Esophagus (tissue), 2 donors: ENCODE measurements around the gene SPTLC2. TPM values are rescaled to one million over a fixed set of nuclear protein-coding genes. Genes with fewer than 3 reads are reported as not detected.

Experiments used
- H3K27ac ChIP-seq, 2 donors: one replicate each; pipeline ENCODE4 v1.5.1; 2013; ENCODE audit warnings: low read depth in 2 of 2, mild to moderate bottlenecking in 2 of 2, inconsistent platforms in 1 of 2, low read length in 1 of 2, moderate library complexity in 1 of 2
- H3K27me3 ChIP-seq, 2 donors: one replicate each; pipeline ENCODE4 v1.6.1; 2013; ENCODE audit warnings: low read length in 2 of 2, control low read depth in 1 of 2, mild to moderate bottlenecking in 1 of 2; ENCODE audit not compliant: insufficient read depth in 2 of 2, control insufficient read depth in 1 of 2
- H3K36me3 ChIP-seq, 2 donors: one replicate each; pipeline ENCODE4 v1.6.1; 2013; ENCODE audit warnings: low read length in 1 of 2; ENCODE audit not compliant: control insufficient read depth in 2 of 2, insufficient read depth in 2 of 2
- H3K4me1 ChIP-seq, 2 donors: one replicate each; pipeline ENCODE4 v1.6.1; 2013; ENCODE audit warnings: low read length in 1 of 2; ENCODE audit not compliant: control insufficient read depth in 2 of 2, insufficient read depth in 2 of 2
- H3K4me3 ChIP-seq, 2 donors: one replicate each; pipeline ENCODE4 v1.5.1; 2013; ENCODE audit warnings: low read length in 2 of 2, mild to moderate bottlenecking in 2 of 2, low read depth in 1 of 2, moderate library complexity in 1 of 2
- H3K9me3 ChIP-seq, 2 donors: one replicate each; pipeline ENCODE4 v1.6.1; 2013; ENCODE audit warnings: mild to moderate bottlenecking in 2 of 2, low read depth in 1 of 2, low read length in 1 of 2, moderate library complexity in 1 of 2; ENCODE audit not compliant: control insufficient read depth in 2 of 2, insufficient read depth in 1 of 2
- WGBS, 2 donors: extraction: QIAGEN DNeasy Blood & Tissue Kit; methylation state at CpG; one replicate each; pipeline ENCODE4 v1.1.7; 2013; 5-methylcytosine and 5-hydroxymethylcytosine counted together
- polyA plus RNA-seq, 2 donors: library from polyadenylated mRNA; stranded (reverse); fragments of 200-250 nt; gene quantifications; one replicate each; pipeline ENCODE4 v1.2.3, GENCODE V29; 2013
- donor health status: healthy with polysubstance abuse.
- donor health status: Bipolar disorder and iron deficiency.

SPTLC2 gene
- polyA plus RNA-seq, 2 donors = 14.1 to 16.3 TPM

DNA sequence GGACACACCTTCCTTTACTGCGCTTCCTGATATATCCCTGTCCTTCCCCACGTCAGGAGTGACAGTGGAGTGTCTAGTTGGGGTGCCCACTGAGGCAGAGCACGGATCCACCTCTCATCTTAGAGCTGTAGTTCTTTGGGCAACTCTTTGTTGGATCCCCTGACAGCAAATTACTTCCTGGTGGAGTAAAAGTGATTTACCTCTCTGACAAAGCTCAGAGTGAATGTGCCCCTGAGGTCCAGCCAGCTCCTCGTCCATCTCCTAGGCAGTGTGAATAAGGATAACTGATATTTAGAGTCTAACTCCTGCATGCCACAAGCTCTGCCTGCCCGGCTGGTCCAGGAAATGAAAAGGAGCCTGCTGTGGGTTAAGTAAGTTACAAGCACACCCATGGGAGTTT is 142.5 kb downstream of the SPTLC2 start:
- Histone ChIP-seq H3K27ac (no peak overlapping the region), H3K36me3 (peaks cover 0 to 7% of the 10 kb centered on the region in 2 donors), H3K4me1 (no peaks in the 10 kb centered on the region), H3K4me3 (no peak overlapping the region), H3K9me3 (no peaks in the 10 kb centered on the region), H3K27me3 (no peaks in the 10 kb centered on the region)
- 67 to 81% methylated on average over 5 of the region's 5 CpGs for WGBS, 2 donors

DNA sequence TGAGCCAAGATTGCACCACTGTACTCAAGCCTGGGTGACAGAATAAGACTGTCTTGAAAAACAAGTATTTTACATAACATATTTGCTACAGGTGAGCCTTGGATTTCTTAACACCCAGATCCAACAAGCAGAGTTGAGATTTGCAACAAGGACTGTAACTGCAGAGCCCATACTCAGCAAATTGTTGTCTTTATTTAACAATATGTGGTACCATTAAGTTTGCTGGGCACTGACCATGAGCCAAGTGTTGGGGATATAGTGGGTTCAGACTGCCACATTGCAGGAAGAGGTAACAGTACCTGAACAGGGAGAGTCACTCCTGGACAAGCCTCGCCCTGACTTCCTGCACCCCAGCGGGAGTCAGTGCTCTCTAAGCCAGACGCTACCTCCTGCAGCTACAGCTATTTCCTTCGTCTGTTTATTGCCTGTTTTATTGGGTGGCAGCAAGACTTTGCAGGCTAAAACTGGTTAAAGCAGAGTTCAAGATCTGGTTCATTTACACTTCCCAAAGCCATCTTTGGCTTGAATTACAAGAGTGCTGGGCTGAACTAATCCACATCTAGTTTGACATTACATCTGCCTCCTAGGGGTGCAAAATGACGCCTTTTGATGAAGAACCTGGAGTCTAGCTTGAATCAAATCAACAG is 146.1 kb downstream of the SPTLC2 start:
- WGBS, 2 donors = 57 to 58% methylated on average over 5 of the region's 5 CpGs
- Histone ChIP-seq H3K4me3 (no peak overlapping the region), H3K4me1 (no peaks in the 10 kb centered on the region), H3K36me3 (peaks cover 2 to 21% of the 10 kb centered on the region in 2 donors), H3K27me3 (no peaks in the 10 kb centered on the region), H3K9me3 (no peaks in the 10 kb centered on the region), H3K27ac (no peak overlapping the region)

DNA sequence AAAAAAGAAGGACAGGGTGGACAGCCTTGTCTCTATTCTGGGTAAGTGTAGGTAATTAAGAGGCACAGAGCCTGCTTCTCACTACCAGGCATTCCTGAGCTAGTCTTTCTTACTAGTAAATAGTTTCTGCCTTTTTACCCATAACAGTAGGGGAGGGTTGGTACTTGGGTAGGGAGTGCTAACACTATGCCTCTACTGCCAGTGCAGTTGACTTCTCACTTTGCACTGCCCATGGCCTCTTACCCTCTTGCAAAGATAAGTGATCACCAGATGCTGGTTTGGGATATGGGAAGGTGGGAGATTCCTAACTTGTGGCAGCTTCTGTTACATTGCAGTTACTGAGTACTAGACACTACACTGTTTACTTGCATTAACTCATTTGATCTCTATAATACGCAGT is 146.9 kb downstream of the SPTLC2 start:
- peaks cover 3 to 23% of the 10 kb centered on the region in 2 donors for H3K36me3 ChIP-seq
- WGBS, 2 donors = 90 to 92% methylated on average over 1 of the region's 1 CpG

DNA sequence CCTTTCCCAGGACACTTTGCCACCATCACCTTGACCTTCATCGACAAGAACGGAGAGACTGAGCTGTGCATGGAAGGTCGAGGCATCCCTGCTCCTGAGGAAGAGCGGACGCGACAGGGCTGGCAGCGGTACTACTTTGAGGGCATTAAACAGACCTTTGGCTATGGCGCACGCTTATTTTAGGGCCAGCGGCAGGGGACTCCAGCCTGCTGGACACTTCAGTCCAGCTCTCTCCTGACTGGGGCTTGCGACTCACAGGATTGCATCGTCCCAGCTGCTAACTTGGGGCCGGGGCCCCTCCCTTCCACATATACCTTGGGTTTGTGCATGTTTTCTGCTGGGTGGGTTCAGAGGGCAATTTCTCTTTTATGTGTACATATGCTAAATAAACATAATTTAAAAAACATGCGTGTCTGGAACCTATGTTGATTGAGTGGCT is 147.4 kb downstream of the SPTLC2 start:
- H3K27ac ChIP-seq = no peak overlapping the region
- H3K36me3 ChIP-seq = peaks cover 6 to 25% of the 10 kb centered on the region in 2 donors

More for the DNA sequence above, 146.9 kb downstream of the SPTLC2 start:
- no peak overlapping the region for H3K4me3 ChIP-seq
- no peaks in the 10 kb centered on the region for H3K27me3 ChIP-seq
- no peaks in the 10 kb centered on the region for H3K4me1 ChIP-seq
- no peak overlapping the region for H3K27ac ChIP-seq
- no peaks in the 10 kb centered on the region for H3K9me3 ChIP-seq

DNA sequence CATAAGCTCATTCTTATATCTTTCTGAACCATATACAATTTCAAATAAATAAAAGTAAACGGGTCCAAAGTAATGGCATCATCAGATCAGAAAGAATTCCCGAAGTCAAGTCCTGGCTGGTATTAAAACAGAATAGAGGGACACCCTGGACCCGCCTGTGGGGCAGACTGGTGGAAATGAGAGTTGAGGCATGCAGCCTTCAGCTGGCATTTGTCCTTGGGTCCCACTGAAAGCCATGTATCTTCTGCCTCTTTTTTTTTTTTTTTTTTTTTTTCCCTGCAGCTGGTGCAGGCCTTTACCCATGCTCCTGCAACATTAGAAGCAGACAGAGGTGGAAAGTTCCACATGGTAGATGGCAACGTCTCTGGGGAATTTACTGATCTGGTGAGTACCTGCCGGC is 148.6 kb downstream of the SPTLC2 start:
- WGBS, 2 donors = 64 to 73% methylated on average over 5 of the region's 5 CpGs
- H3K36me3 ChIP-seq = peaks cover 9 to 36% of the 10 kb centered on the region in 2 donors

More for the DNA sequence above, 147.4 kb downstream of the SPTLC2 start:
- Histone ChIP-seq H3K4me1 (no peaks in the 10 kb centered on the region), H3K9me3 (no peaks in the 10 kb centered on the region), H3K4me3 (no peak overlapping the region), H3K27me3 (no peaks in the 10 kb centered on the region)
- 86 to 90% methylated on average over 14 of the region's 14 CpGs for WGBS, 2 donors

DNA sequence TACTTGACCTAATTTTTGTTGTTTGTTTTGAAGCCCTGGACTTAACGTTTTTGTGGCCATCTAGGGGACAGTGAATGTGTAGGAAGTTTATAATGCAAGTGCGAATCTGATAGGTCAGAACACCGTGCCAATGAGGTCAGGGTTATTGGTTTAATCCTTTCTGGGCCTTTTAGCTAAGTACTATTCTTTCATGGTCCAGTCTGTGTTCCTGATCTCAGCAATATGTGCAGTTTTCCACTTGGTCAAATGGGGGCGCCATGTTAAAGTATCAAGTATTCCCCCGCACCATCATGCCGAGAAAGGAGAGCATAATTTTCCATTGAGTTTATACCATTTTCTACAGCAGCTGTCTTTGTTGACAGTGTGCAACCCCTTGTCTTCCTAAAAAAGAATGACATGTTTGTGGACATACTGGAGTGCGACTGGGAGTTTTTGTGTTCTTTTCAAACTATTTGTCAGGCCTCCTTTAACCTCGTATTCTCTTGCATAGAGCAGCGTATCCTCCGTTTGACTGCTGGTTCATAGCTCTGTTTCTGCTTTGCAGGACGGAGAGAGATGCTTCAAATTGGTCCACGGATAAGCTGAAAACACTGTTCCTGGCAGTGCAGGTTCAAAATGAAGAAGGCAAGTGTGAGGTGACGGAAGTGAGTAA is 157.2 kb downstream of the SPTLC2 start:
- Histone ChIP-seq H3K36me3 (peaks cover 11 to 25% of the 10 kb centered on the region in 2 donors), H3K27ac (no peak overlapping the region), H3K4me1 (peaks cover 0 to 2% of the 10 kb centered on the region in 2 donors), H3K9me3 (no peaks in the 10 kb centered on the region), H3K27me3 (no peaks in the 10 kb centered on the region), H3K4me3 (peak overlapping the region; percentile 1 to 98)
- 29 to 32% methylated on average over 13 of the region's 13 CpGs for WGBS, 2 donors

More for the DNA sequence above, 148.6 kb downstream of the SPTLC2 start:
- Histone ChIP-seq H3K4me3 (no peak overlapping the region), H3K9me3 (no peaks in the 10 kb centered on the region), H3K27ac (no peak overlapping the region), H3K4me1 (no peaks in the 10 kb centered on the region), H3K27me3 (no peaks in the 10 kb centered on the region)

DNA sequence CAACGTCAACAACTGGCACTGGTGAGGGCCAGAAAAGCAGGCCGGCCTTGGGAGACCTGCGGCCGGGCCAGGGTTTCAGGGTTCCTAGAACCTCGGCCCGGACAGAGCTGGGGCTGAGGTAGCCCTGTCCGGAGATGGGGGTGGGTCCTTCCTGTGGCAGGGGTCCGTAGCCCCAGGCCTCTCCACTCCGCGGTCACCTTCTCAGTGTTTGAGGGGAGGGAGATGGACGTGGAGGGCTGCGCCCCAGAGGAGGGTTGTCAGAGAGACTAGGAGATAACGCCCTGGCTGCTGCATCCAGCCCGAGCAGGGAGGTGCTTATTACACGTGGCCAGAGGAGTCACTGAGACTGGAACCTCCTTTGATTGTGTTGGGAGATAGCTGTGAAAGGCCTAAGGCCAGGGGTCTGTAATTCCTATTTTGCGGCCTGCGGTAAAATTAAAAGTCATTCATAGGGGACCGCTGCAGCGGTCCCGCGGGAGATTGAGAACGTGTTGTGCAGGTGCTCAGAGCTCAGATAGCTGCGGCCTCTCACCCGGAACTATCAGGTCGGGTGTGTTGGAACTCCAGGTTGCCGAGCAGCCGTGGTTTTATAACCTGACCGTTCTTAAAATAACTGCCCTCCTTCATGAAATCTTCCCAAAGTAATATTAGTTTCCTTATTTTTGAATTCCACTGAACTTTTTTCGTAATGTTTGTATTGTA is 158.0 kb downstream of the SPTLC2 start:
- H3K27ac ChIP-seq = peak overlapping the region; percentile 87 to 96
- 0 to 1% methylated on average over 29 of the region's 29 CpGs for WGBS, 2 donors
- H3K36me3 ChIP-seq = peaks cover 11 to 19% of the 10 kb centered on the region in 2 donors

DNA sequence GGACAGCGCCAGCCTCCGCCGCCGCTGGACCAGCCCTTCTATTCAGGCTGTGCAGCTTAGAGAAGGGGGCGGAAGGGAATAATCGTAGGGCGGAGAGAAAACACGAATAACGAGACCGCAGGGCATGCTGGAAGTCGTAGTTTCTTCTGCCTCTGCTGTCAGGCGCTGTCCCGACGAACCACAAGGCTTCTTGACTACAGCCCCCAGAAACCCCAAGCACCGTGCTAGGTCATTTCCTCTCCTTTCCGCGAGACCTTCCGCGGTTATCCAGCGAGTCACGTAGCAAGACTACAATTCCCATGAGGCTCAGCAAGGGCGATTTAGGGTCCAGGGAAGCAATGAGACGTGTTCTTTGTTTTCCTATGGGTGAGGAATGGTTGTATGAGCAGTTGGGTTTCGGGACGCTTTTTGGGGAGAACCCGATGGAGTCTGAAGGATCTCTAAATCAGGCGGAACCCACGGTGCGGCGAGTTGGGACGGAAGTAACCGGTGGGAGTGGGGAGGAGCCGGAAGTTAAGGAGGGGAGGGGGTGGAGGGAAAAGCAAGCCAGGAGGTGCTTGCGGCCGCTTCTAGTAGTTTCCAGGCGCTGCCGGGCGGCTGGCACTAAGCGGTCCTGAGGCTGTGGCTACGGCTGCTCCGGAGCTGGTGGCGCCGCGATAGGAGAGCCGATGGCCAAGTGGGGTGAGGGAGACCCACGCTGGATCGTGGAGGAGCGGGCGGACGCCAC is 158.8 kb downstream of the SPTLC2 start, which contains the start of the genes AHSA1 and VIPAS39:
Gene AHSA1 (plus strand): TSS at position 572 of the 727 bp plus-strand sequence. CDS start 97 bp downstream, at position 669.
Gene VIPAS39 (minus strand): TSS at position 80 of the 727 bp plus-strand sequence. CDS start 3,499 bp downstream, outside the sequence.
- peak within 1 kb of the TSS; percentile 84 to 98 for H3K4me3 ChIP-seq
- H3K4me1 ChIP-seq = peaks cover 0 to 2% of the 10 kb centered on the region in 2 donors
- H3K9me3 ChIP-seq = no peaks in the 10 kb centered on the region
- peaks cover 7 to 16% of the 10 kb centered on the region in 2 donors for H3K36me3 ChIP-seq
- peak within 1 kb of the TSS; percentile 87 to 96 for H3K27ac ChIP-seq
- H3K27me3 ChIP-seq = no peaks in the 10 kb centered on the region
- 0% methylated on average over 50 of the region's 50 CpGs for WGBS, 2 donors

More for the DNA sequence above, 158.0 kb downstream of the SPTLC2 start:
- H3K9me3 ChIP-seq = no peaks in the 10 kb centered on the region
- peaks cover 0 to 2% of the 10 kb centered on the region in 2 donors for H3K4me1 ChIP-seq
- H3K4me3 ChIP-seq = peak overlapping the region; percentile 84 to 98
- no peaks in the 10 kb centered on the region for H3K27me3 ChIP-seq

DNA sequence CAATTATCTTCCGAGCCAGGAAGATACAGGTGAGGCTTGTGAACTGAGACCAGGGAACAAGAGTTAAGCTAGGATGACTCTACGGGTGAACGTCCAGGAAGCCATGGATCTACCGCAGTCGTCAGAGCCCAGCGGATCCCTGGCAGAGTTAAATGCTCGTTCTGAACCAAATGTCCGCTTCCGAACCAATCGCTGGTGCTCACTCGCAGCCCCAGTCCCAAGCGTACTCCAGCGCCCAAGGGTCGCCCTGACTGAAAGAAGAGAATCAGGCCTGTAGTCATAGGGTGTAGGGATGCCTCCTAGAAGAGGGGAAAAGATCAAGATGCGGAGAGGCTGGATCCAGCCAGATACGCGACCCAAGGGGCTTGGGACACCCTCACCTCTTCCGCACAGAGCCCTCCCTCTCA is 159.3 kb downstream of the SPTLC2 start:
- peak overlapping the region; percentile 75 to 83 for H3K27ac ChIP-seq
- 0% methylated on average over 18 of the region's 18 CpGs for WGBS, 2 donors
- peak overlapping the region; percentile 84 to 98 for H3K4me3 ChIP-seq
- no peaks in the 10 kb centered on the region for H3K9me3 ChIP-seq
- H3K4me1 ChIP-seq = peaks cover 0 to 2% of the 10 kb centered on the region in 2 donors
- H3K27me3 ChIP-seq = no peaks in the 10 kb centered on the region
- H3K36me3 ChIP-seq = peaks cover 4 to 14% of the 10 kb centered on the region in 2 donors
